Measurements from ENCODE around the gene SLC2A3.
"Not testable (repeated sequence)": the region's sequence is repeated elsewhere in the genome, so short reads cannot be mapped to it uniquely, and the experiment has no call there.

SLC2A3 gene

DNA sequence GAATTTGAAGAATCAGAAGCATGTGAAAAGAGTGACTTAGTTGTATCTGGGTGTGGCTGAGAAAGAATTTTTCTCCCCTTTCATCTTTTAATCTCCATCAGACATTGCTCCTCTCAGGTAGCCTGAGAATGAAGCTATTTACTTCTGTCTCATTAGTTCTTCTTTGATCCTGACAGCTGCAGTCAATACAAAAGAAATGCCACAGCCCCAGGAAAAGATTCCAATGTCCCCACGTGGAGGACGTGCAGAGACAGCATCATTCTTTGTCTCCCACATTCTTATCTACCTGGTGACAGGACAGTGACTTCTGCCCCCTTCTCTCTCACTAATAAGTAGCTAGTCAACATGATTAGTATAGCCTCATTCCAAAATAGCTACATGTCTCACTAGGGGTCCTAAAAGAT, 46.3 kb upstream of the SLC2A3 start:
- not testable (repeated sequence) for H2AK5ac ChIP-seq (ENCODE audit: low read length); H3K27ac ChIP-seq (ENCODE audit: low read depth, low read length); H3K9ac ChIP-seq (ENCODE audit: low read length); H2BK120ac ChIP-seq (ENCODE audit: insufficient read depth, low read length, poor library complexity); H3K4me3 ChIP-seq (ENCODE audit: low read depth, low read length); H3K4ac ChIP-seq (ENCODE audit: low read depth, low read length); H2BK12ac ChIP-seq (ENCODE audit: low read length); H4K8ac ChIP-seq (ENCODE audit: low read depth, low read length); H3K9me3 ChIP-seq (ENCODE audit: insufficient read depth, low read depth, low read length); H3K36me3 ChIP-seq (ENCODE audit: control insufficient read depth in 1 of 2, insufficient read depth in 2 of 2, low read length in 2 of 2); H4K91ac ChIP-seq (ENCODE audit: low read depth, low read length); H3K27me3 ChIP-seq (ENCODE audit: insufficient read depth, low read length); H3K4me1 ChIP-seq (ENCODE audit: control insufficient read depth in 1 of 2, insufficient read depth in 2 of 2, low read length in 2 of 2); H4K12ac ChIP-seq (ENCODE audit: low read depth, low read length); H2AFZ ChIP-seq (ENCODE audit: insufficient read depth, low read length, poor library complexity); H3K4me2 ChIP-seq (ENCODE audit: low read length); H3K18ac ChIP-seq (ENCODE audit: low read length); H3K14ac ChIP-seq (ENCODE audit: low read length); H3K79me2 ChIP-seq (ENCODE audit: control insufficient read depth, insufficient read depth, low read length, poor library complexity); H2BK5ac ChIP-seq (ENCODE audit: low read depth, low read length, poor library complexity); H3K23ac ChIP-seq (ENCODE audit: low read length)
- WGBS (ENCODE audit: extremely low coverage, insufficient coverage, insufficient read length) = no CpG with 5 or more reads among the region's 2 CpGs
- H3K79me1 ChIP-seq (ENCODE audit: low read length) = peaks cover 14% of the 10 kb centered on the region
- DNase-seq = peak in 1 of 2 donors; percentile 91

- DNase-seq = no peak
- WGBS (ENCODE audit: extremely low coverage, insufficient coverage, insufficient read length) = no CpG with 5 or more reads among the region's 4 CpGs
- H3K79me1 ChIP-seq (ENCODE audit: low read length) = peaks cover 14% of the 10 kb centered on the region
Measured at GRCh38 chr12:7981446-7981845, 45.5 kb upstream of the SLC2A3 start.

GRCh38 chr12:7977351-7978124, 41.6 kb upstream of the SLC2A3 start:
- H3K23ac ChIP-seq (ENCODE audit: low read length); H3K9ac ChIP-seq (ENCODE audit: low read length); H2BK5ac ChIP-seq (ENCODE audit: low read depth, low read length, poor library complexity); H3K27ac ChIP-seq (ENCODE audit: low read depth, low read length); H3K4me1 ChIP-seq (ENCODE audit: control insufficient read depth in 1 of 2, insufficient read depth in 2 of 2, low read length in 2 of 2); H3K4me2 ChIP-seq (ENCODE audit: low read length); H4K8ac ChIP-seq (ENCODE audit: low read depth, low read length); H3K27me3 ChIP-seq (ENCODE audit: insufficient read depth, low read length); H3K4ac ChIP-seq (ENCODE audit: low read depth, low read length); H3K36me3 ChIP-seq (ENCODE audit: control insufficient read depth in 1 of 2, insufficient read depth in 2 of 2, low read length in 2 of 2); H3K14ac ChIP-seq (ENCODE audit: low read length); H3K18ac ChIP-seq (ENCODE audit: low read length); H3K4me3 ChIP-seq (ENCODE audit: low read depth, low read length); H2BK12ac ChIP-seq (ENCODE audit: low read length); H3K9me3 ChIP-seq (ENCODE audit: insufficient read depth, low read depth, low read length); H4K12ac ChIP-seq (ENCODE audit: low read depth, low read length); DNase-seq; H2AFZ ChIP-seq (ENCODE audit: insufficient read depth, low read length, poor library complexity); H3K79me1 ChIP-seq (ENCODE audit: low read length); H3K79me2 ChIP-seq (ENCODE audit: control insufficient read depth, insufficient read depth, low read length, poor library complexity); H2AK5ac ChIP-seq (ENCODE audit: low read length); H2BK120ac ChIP-seq (ENCODE audit: insufficient read depth, low read length, poor library complexity): not testable (repeated sequence)
- peak overlapping the region; percentile 37 for H4K91ac ChIP-seq (ENCODE audit: low read depth, low read length)
- no CpG with 5 or more reads among the region's 13 CpGs for WGBS (ENCODE audit: extremely low coverage, insufficient coverage, insufficient read length)

More at GRCh38 chr12:7981446-7981845, 45.5 kb upstream of the SLC2A3 start:
- H3K36me3 ChIP-seq (ENCODE audit: control insufficient read depth in 1 of 2, insufficient read depth in 2 of 2, low read length in 2 of 2) = peaks cover 0 to 2% of the 10 kb centered on the region in 2 experiments
- no peak overlapping the region for H2AFZ ChIP-seq (ENCODE audit: insufficient read depth, low read length, poor library complexity)
- no peak overlapping the region for H3K18ac ChIP-seq (ENCODE audit: low read length)
- no peak overlapping the region for H3K4me3 ChIP-seq (ENCODE audit: low read depth, low read length)
- no peaks in the 10 kb centered on the region for H3K27me3 ChIP-seq (ENCODE audit: insufficient read depth, low read length)
- no peak overlapping the region for H3K23ac ChIP-seq (ENCODE audit: low read length)
- peak overlapping the region; percentile 25 for H3K27ac ChIP-seq (ENCODE audit: low read depth, low read length)
- H3K79me2 ChIP-seq (ENCODE audit: control insufficient read depth, insufficient read depth, low read length, poor library complexity) = no peaks in the 10 kb centered on the region
- peaks cover 3% of the 10 kb centered on the region in 2 experiments for H3K4me1 ChIP-seq (ENCODE audit: control insufficient read depth in 1 of 2, insufficient read depth in 2 of 2, low read length in 2 of 2)
- peak overlapping the region; percentile 68 for H2BK5ac ChIP-seq (ENCODE audit: low read depth, low read length, poor library complexity)
- H2BK120ac ChIP-seq (ENCODE audit: insufficient read depth, low read length, poor library complexity) = peak overlapping the region; percentile 86
- H3K4me2 ChIP-seq (ENCODE audit: low read length) = no peak overlapping the region
- H2AK5ac ChIP-seq (ENCODE audit: low read length) = peak overlapping the region; percentile 46
- H4K8ac ChIP-seq (ENCODE audit: low read depth, low read length) = no peak overlapping the region
- H4K91ac ChIP-seq (ENCODE audit: low read depth, low read length) = peak overlapping the region; percentile 62
- no peak overlapping the region for H3K9ac ChIP-seq (ENCODE audit: low read length)
- no peak overlapping the region for H3K14ac ChIP-seq (ENCODE audit: low read length)
- H3K4ac ChIP-seq (ENCODE audit: low read depth, low read length) = no peak overlapping the region
- H4K12ac ChIP-seq (ENCODE audit: low read depth, low read length) = no peak overlapping the region
- no peaks in the 10 kb centered on the region for H3K9me3 ChIP-seq (ENCODE audit: insufficient read depth, low read depth, low read length)
- H2BK12ac ChIP-seq (ENCODE audit: low read length) = no peak overlapping the region

DNA sequence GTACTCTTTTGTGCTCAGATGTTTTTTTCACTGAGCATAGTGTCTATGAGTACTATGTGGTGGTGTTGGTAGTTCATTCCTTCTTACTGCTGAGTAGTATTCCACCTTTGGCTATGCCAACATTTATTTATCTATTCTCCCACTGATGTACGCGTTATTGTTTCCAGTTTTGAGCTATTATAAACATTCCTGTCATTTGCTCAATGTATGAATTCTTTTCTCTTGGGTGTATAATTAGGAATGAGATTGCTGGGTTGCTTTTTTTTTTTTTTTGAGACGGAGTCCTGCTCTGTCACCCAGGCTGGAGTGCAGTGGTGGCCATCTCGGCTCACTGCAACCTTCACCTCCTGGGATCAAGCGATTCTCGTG, 37.5 kb upstream of the SLC2A3 start:
- H3K4ac ChIP-seq (ENCODE audit: low read depth, low read length) = no peak overlapping the region
- H3K4me3 ChIP-seq (ENCODE audit: low read depth, low read length) = no peak overlapping the region
- H3K79me1 ChIP-seq (ENCODE audit: low read length) = peaks cover 14% of the 10 kb centered on the region
- no peak overlapping the region for H3K23ac ChIP-seq (ENCODE audit: low read length)
- no peak overlapping the region for H3K27ac ChIP-seq (ENCODE audit: low read depth, low read length)
- H3K27me3 ChIP-seq (ENCODE audit: insufficient read depth, low read length) = no peaks in the 10 kb centered on the region
- no peak overlapping the region for H4K12ac ChIP-seq (ENCODE audit: low read depth, low read length)
- peaks cover 2% of the 10 kb centered on the region for H3K79me2 ChIP-seq (ENCODE audit: control insufficient read depth, insufficient read depth, low read length, poor library complexity)
- H3K9me3 ChIP-seq (ENCODE audit: insufficient read depth, low read depth, low read length) = no peaks in the 10 kb centered on the region
- no peak overlapping the region for H3K9ac ChIP-seq (ENCODE audit: low read length)
- H4K91ac ChIP-seq (ENCODE audit: low read depth, low read length) = peak overlapping the region; percentile 68
- peak overlapping the region; percentile 10 for H4K8ac ChIP-seq (ENCODE audit: low read depth, low read length)
- H3K36me3 ChIP-seq (ENCODE audit: control insufficient read depth in 1 of 2, insufficient read depth in 2 of 2, low read length in 2 of 2) = peaks cover 0 to 2% of the 10 kb centered on the region in 2 experiments
- peak in 1 of 2 donors; percentile 82 for DNase-seq
- peaks cover 0 to 5% of the 10 kb centered on the region in 2 experiments for H3K4me1 ChIP-seq (ENCODE audit: control insufficient read depth in 1 of 2, insufficient read depth in 2 of 2, low read length in 2 of 2)
- peak overlapping the region; percentile 93 for H2AK5ac ChIP-seq (ENCODE audit: low read length)
- no peak overlapping the region for H3K18ac ChIP-seq (ENCODE audit: low read length)
- H3K14ac ChIP-seq (ENCODE audit: low read length) = no peak overlapping the region
- H2AFZ ChIP-seq (ENCODE audit: insufficient read depth, low read length, poor library complexity) = no peak overlapping the region
- H2BK120ac ChIP-seq (ENCODE audit: insufficient read depth, low read length, poor library complexity) = no peak overlapping the region
- no CpG with 5 or more reads among the region's 6 CpGs for WGBS (ENCODE audit: extremely low coverage, insufficient coverage, insufficient read length)
- H2BK5ac ChIP-seq (ENCODE audit: low read depth, low read length, poor library complexity) = no peak overlapping the region
- H2BK12ac ChIP-seq (ENCODE audit: low read length) = peak overlapping the region; percentile 17
- H3K4me2 ChIP-seq (ENCODE audit: low read length) = no peak overlapping the region
